AG04449 (cell line): Measurements from ENCODE around the gene TMEM184C.

ENCODE experiments used
- CTCF ChIA-PET: fragments of 350-600 bp; formaldehyde crosslinking; extraction: SDS; loops from one replicate; lab custom pipeline; 2021; ENCODE audit warnings: antibody characterized with exemption; lab: Yijun Ruan, JAX
- POLR2A ChIA-PET: fragments of 400-600, 350-600 bp; formaldehyde crosslinking; extraction: SDS; loops from one replicate; lab custom pipeline; 2020; ENCODE audit warnings: antibody characterized with exemption, inconsistent platforms; lab: Yijun Ruan, JAX
- DNase-seq: peaks from one replicate; pipeline ENCODE4 v3.0.0-alpha.2; 2010; ENCODE audit warnings: low read depth, low spot score
- H3K4me3 ChIP-seq: 2 replicates; pipeline ENCODE4 v1.5.1; 2011; ENCODE audit warnings: low read depth, mild to moderate bottlenecking, control low read depth, low read length
- TF ChIP-seq, protein P1 (sequence below): IDR thresholded peaks from one replicate; pipeline ENCODE4 v1.5.1; 2011; ENCODE audit warnings: mild to moderate bottlenecking, moderate library complexity, low read length, control low read depth, inconsistent platforms; ENCODE audit not compliant: insufficient read depth; ENCODE audit errors: missing control alignments

The TMEM184C gene

DNA sequence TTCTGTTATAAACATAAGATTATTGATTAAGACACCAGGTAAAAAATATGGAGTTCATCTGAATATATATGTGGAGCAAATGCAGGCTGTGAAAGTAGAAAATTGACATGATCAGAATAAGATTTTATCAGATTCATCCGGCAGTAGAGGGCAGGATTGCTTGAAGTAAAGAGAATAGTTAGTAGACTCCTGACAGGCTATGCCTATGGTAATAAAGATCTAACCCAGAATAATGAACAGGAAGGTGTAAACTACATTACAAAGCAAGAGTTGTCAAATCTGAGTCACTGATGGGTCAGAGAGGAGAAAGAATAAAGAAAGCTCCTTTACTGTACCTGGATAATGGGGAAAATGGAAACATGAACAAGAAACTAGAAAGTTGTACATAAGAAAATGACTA, 20.8 kb upstream of the TMEM184C start:
- TF ChIP-seq, protein P1, sequence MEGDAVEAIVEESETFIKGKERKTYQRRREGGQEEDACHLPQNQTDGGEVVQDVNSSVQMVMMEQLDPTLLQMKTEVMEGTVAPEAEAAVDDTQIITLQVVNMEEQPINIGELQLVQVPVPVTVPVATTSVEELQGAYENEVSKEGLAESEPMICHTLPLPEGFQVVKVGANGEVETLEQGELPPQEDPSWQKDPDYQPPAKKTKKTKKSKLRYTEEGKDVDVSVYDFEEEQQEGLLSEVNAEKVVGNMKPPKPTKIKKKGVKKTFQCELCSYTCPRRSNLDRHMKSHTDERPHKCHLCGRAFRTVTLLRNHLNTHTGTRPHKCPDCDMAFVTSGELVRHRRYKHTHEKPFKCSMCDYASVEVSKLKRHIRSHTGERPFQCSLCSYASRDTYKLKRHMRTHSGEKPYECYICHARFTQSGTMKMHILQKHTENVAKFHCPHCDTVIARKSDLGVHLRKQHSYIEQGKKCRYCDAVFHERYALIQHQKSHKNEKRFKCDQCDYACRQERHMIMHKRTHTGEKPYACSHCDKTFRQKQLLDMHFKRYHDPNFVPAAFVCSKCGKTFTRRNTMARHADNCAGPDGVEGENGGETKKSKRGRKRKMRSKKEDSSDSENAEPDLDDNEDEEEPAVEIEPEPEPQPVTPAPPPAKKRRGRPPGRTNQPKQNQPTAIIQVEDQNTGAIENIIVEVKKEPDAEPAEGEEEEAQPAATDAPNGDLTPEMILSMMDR = no peak
- ChIA-PET POLR2A (no interaction called here), CTCF (interaction anchor here (0.8 to 7.1 kb wide), 14 partner anchors 8 to 491 kb away, joined by 3 to 130 read pairs (median 4); partner anchors contain the start of gene TMEM184C)
- no peak for DNase-seq
- no peak overlapping the region for H3K4me3 ChIP-seq

DNA sequence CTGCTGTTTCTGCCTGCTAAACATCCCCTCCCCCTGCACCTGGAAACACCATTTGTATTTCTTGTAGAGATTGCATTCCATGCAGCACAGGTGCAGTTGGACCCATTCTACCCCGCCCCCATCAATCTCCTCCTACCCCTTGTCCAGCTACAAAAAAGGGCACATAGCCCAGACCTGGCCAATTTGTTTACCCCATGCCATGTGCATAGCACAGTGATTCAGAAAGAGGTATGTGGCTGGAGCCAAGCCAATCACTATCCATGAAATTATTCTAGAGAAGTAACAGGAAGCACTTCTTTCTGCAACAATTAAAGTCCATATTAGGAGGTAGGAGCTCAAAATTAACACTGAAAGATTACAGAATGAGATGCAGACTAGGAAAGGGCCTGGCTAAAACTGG, 20.2 kb upstream of the TMEM184C start:
- CTCF ChIA-PET = interaction anchor here (1.2 to 7.1 kb wide), 11 partner anchors 9 to 492 kb away, joined by 3 to 130 read pairs (median 5); no protein-coding TSS in a partner anchor
- no peak for DNase-seq
- POLR2A ChIA-PET = no interaction called here
- H3K4me3 ChIP-seq = no peak overlapping the region
- TF ChIP-seq, protein P1 = no peak

DNA sequence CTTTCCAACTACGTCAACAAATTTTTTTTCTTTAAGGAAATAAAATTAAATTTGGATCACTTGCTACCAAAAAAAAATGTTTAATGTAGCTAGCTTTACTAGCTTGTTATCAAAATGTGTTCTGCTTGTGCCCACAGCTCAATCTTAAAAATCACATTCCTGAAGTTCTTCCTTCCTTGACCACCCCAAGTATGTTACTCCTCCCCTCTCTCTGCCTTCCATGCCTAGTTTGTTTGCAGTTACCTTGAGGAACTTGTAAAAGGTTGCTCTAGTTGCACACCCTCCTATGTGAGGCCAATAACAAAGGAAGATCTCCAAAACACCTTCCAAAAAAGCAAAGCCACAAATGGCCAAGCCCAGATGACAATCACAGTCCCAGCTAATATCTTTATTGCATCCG, 19.6 kb upstream of the TMEM184C start:
- CTCF ChIA-PET = interaction anchor here (1.2 to 7.1 kb wide), 9 partner anchors 9 to 492 kb away, joined by 3 to 130 read pairs (median 5); no protein-coding TSS in a partner anchor
- DNase-seq = no peak

GRCh38 chr4:147599206-147599605, 18.0 kb upstream of the TMEM184C start:
- TF ChIP-seq, protein P1 = no peak
- ChIA-PET CTCF (interaction anchor here (1.3 to 3.9 kb wide), 7 partner anchors 10 to 580 kb away, joined by 3 to 27 read pairs (median 11); no protein-coding TSS in a partner anchor), POLR2A (interaction anchor here (0.6 to 1.1 kb wide), 3 partner anchors 16 to 29 kb away, joined by 3 to 4 read pairs (median 3); partner anchors contain the start of gene TMEM184C)
- H3K4me3 ChIP-seq = no peak overlapping the region
- DNase-seq = no peak

More for the DNA sequence above, 19.6 kb upstream of the TMEM184C start:
- no peak overlapping the region for H3K4me3 ChIP-seq
- TF ChIP-seq, protein P1 = no peak
- POLR2A ChIA-PET = no interaction called here

- ChIA-PET CTCF (interaction anchor here (1.3 to 3.4 kb wide), 7 partner anchors 10 to 581 kb away, joined by 3 to 27 read pairs (median 7); no protein-coding TSS in a partner anchor), POLR2A (interaction anchor here (0.6 to 1.1 kb wide), 4 partner anchors 15 to 496 kb away, joined by 3 to 4 read pairs (median 3); partner anchors contain the start of gene TMEM184C)
- no peak for DNase-seq
- H3K4me3 ChIP-seq = no peak overlapping the region
- TF ChIP-seq, protein P1 = no peak
Measured at GRCh38 chr4:147599769-147600168, 17.4 kb upstream of the TMEM184C start.

GRCh38 chr4:147605499-147605898, 11.7 kb upstream of the TMEM184C start:
- DNase-seq = no peak
- POLR2A ChIA-PET = interaction anchor here (0.9 kb wide), 1 partner anchor 11 kb away, joined by 5 read pairs; no protein-coding TSS in a partner anchor
- CTCF ChIA-PET = interaction anchor here (0.7 to 1.0 kb wide), 3 partner anchors 10 to 444 kb away, joined by 3 to 7 read pairs (median 3); no protein-coding TSS in a partner anchor
- TF ChIP-seq, protein P1 = no peak
- no peak overlapping the region for H3K4me3 ChIP-seq
